Activated CD8-positive, alpha-beta T cell treated with anti-CD3 and anti-CD28 coated beads for 36 hours (primary cell): ENCODE results near the gene EXOC4. TPM values are rescaled to one million over a fixed set of nuclear protein-coding genes. Genes with fewer than 3 reads are reported as not detected.
"Not testable (repeated sequence)": the region's sequence is repeated elsewhere in the genome, so short reads cannot be mapped to it uniquely, and the experiment has no call there.

ENCODE experiments used
- ATAC-seq: fragments of 200-7000 bp; cut with Tn5 transposase; one replicate; pipeline ENCODE4 v1.10.0; 2021; ENCODE audit warnings: mild to moderate bottlenecking, moderate library complexity
- CTCF ChIA-PET: fragments of 350-600 bp; sonication (Branson Sonifier 250); formaldehyde crosslinking; loops from one replicate; lab custom pipeline; 2021; ENCODE audit warnings: antibody characterized with exemption; lab: Charles Lee
- POLR2A ChIA-PET: fragments of 350-600 bp; sonication (Branson Sonifier 250); formaldehyde crosslinking; loops from one replicate; lab custom pipeline; 2021; ENCODE audit warnings: antibody characterized with exemption; lab: Charles Lee
- DNase-seq: peaks from one replicate; pipeline ENCODE4 v3.0.0-alpha.2; 2020
- H3K27ac Mint-ChIP-seq: one replicate; pipeline ENCODE4 v1.8.0; 2021; ENCODE audit warnings: mild to moderate bottlenecking, mixed read lengths
- H3K27me3 Mint-ChIP-seq: one replicate; pipeline ENCODE4 v1.8.0; 2021; ENCODE audit warnings: mixed read lengths
- H3K36me3 Mint-ChIP-seq: one replicate; pipeline ENCODE4 v1.8.0; 2021; ENCODE audit warnings: low read depth, mixed read lengths
- H3K4me1 Mint-ChIP-seq: one replicate; pipeline ENCODE4 v1.8.0; 2021; ENCODE audit warnings: low read depth, mixed read lengths
- H3K4me3 Mint-ChIP-seq: one replicate; pipeline ENCODE4 v1.8.0; 2021; ENCODE audit warnings: mild to moderate bottlenecking, moderate library complexity, mixed read lengths
- H3K9me3 Mint-ChIP-seq: one replicate; pipeline ENCODE4 v1.8.0; 2021; ENCODE audit warnings: mixed read lengths
- CTCF ChIP-seq: fragments of 200-600 bp; IDR thresholded peaks from one replicate; pipeline ENCODE4 v1.8.0; 2022; ENCODE audit warnings: antibody characterized with exemption, mild to moderate bottlenecking
- intact Hi-C: fragments of 100-400 bp; cut with micrococcal nuclease; formaldehyde crosslinking; loops from one replicate; pipeline ENCODE4 v1.10.0; 2022
- total RNA-seq, 2 experiments: library from RNA; stranded (reverse); gene quantifications; one replicate each; pipeline ENCODE4 v1.2.3, GENCODE V29; 2021

EXOC4 gene
- total RNA-seq, 2 experiments from 2014 or later: 54.1 to 61.7 TPM

GRCh38 chr7:133980804-133981203, 727.9 kb downstream of the EXOC4 start:
- Mint-ChIP-seq H3K4me1 (no peaks in the 10 kb centered on the region), H3K4me3 (no peak overlapping the region), H3K27ac (no peak overlapping the region), H3K36me3 (peaks cover 3% of the 10 kb centered on the region), H3K27me3 (no peaks in the 10 kb centered on the region), H3K9me3 (no peaks in the 10 kb centered on the region)
- no peak for DNase-seq
- POLR2A ChIA-PET: no interaction called here
- intact Hi-C loops: no loop called here
- CTCF ChIA-PET: no interaction called here
- ATAC-seq: no peak
- TF ChIP-seq CTCF: no peak

DNA sequence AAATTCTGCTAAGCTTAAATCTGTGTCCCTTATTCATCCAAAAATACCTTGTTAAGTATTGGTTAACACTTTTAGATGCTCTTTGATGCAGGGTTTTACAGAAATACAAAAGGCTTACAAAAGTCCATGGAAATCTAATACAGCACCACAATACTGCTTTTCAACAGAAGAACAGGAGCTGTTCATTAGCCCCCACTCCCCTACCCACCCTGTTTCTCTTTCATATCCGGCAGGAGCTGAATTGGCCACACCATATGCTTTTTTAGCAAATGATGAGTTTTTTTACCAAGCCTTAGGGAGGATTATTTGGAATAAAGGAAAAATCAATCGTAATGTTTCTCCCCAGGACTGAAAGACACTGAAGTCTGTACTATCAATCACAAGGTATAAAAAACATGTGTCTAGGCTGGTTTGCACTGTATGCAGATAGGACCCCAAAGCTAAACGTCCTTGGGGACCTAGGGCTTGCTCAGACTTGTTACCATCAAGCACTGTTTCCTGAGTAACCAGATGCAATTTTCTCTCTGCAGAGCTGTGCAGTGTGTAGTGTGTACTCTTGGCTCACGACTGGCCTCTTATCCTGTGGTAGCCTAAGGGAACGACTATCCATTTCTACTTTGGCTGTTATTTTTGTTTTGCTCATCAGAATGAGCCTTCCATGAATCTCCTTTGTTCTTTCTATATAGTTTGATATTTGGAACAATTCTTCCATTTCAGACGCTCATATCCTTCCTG, 731.0 kb downstream of the EXOC4 start:
- H3K9me3 Mint-ChIP-seq: no peaks in the 10 kb centered on the region
- no peaks in the 10 kb centered on the region for H3K27me3 Mint-ChIP-seq
- no peak for ATAC-seq
- POLR2A ChIA-PET: no interaction called here
- no peak overlapping the region for H3K27ac Mint-ChIP-seq
- TF ChIP-seq CTCF: no peak
- no peak overlapping the region for H3K4me3 Mint-ChIP-seq
- no peaks in the 10 kb centered on the region for H3K36me3 Mint-ChIP-seq
- DNase-seq: no peak
- intact Hi-C loops: no loop called here
- no peaks in the 10 kb centered on the region for H3K4me1 Mint-ChIP-seq
- CTCF ChIA-PET: interaction anchor here (1.4 kb wide), 1 partner anchor 157 kb away, joined by 3 read pairs; no protein-coding TSS in a partner anchor

DNA sequence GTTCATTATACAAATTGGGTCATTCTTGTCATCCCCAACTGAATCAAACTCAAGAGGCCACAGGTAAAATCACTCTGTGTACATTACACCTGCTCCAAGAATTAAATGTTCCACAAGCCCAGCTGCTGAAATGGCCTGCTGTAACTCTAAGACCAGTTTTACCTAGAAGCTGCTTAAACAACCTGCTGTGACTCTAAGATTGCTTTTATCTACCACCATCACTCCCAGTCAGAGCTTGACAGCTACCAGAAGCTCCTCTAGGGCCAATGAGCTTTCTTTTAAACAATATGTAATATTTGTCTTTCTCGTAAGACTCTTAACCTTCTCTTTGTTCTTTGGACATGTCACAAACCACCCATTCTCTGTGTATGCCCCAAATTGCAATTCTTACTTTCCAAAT, 732.4 kb downstream of the EXOC4 start:
- CTCF ChIA-PET: no interaction called here
- Mint-ChIP-seq H3K27me3 (no peaks in the 10 kb centered on the region), H3K9me3 (no peaks in the 10 kb centered on the region), H3K4me3 (no peak overlapping the region), H3K4me1 (no peaks in the 10 kb centered on the region), H3K27ac (no peak overlapping the region), H3K36me3 (no peaks in the 10 kb centered on the region)
- DNase-seq: no peak
- intact Hi-C loops: no loop called here
- POLR2A ChIA-PET: no interaction called here
- no peak for TF ChIP-seq CTCF
- no peak for ATAC-seq

- ChIA-PET POLR2A (no interaction called here), CTCF (no interaction called here)
- Mint-ChIP-seq H3K4me3 (no peak overlapping the region), H3K36me3 (peaks cover 2% of the 10 kb centered on the region), H3K4me1 (no peaks in the 10 kb centered on the region), H3K27ac (no peak overlapping the region), H3K9me3 (no peaks in the 10 kb centered on the region), H3K27me3 (no peaks in the 10 kb centered on the region)
- TF ChIP-seq CTCF: no peak
- DNase-seq (no peak), ATAC-seq (no peak)
- intact Hi-C loops: no loop called here
Observed at GRCh38 chr7:133987582-133987981, 734.7 kb downstream of the EXOC4 start.

DNA sequence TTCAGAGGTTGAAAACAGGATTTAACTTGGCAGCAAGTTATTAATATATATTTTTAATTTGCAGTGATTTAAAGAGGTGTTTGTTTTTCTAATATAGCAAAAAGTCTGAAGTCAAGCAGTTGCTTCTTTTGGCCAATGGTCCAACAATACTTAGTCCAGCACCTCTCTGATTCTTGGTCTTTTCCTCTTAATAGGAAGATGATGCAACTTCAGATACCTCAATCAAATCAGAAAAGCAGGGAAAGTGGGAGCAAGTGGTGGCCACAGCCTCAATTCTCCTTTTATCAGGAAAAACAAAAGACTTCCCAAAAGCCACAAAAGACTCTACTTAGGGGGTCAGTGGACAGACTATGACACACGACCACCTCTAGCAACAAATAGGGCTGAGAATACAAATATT, 740.7 kb downstream of the EXOC4 start:
- no peaks in the 10 kb centered on the region for H3K27me3 Mint-ChIP-seq
- DNase-seq: no peak
- no peak for TF ChIP-seq CTCF

GRCh38 chr7:133994100-133994499, 741.2 kb downstream of the EXOC4 start:
- H3K4me1 Mint-ChIP-seq, H3K27ac Mint-ChIP-seq, H3K27me3 Mint-ChIP-seq, H3K9me3 Mint-ChIP-seq, intact Hi-C loops, DNase-seq, POLR2A ChIA-PET, ATAC-seq, H3K4me3 Mint-ChIP-seq: not testable (repeated sequence)
- CTCF ChIA-PET: interaction anchor here (1.0 kb wide), 1 partner anchor 147 kb away, joined by 3 read pairs; no protein-coding TSS in a partner anchor
- peaks cover 16% of the 10 kb centered on the region for H3K36me3 Mint-ChIP-seq

More for the DNA sequence above, 740.7 kb downstream of the EXOC4 start:
- Mint-ChIP-seq H3K27ac (no peak overlapping the region), H3K36me3 (peaks cover 13% of the 10 kb centered on the region), H3K4me1 (no peaks in the 10 kb centered on the region), H3K9me3 (no peaks in the 10 kb centered on the region), H3K4me3 (no peak overlapping the region)
- intact Hi-C loops: no loop called here
- POLR2A ChIA-PET: no interaction called here
- CTCF ChIA-PET: no interaction called here
- no peak for ATAC-seq
